Measurements from ENCODE around the gene CUBN.

Gene CUBN

GRCh38 chr10:16975188-16975587 is 154.4 kb downstream of the CUBN start:
- H3K4me3 ChIP-seq = no peak overlapping the region
- H3K27ac ChIP-seq = no peak overlapping the region

- Histone ChIP-seq H3K27ac (peak overlapping the region in 19 of 21 experiments; percentile 39 to 87 (median 72)), H3K4me3 (no peak overlapping the region)
Measured at GRCh38 chr10:16968416-16969041, 161.1 kb downstream of the CUBN start.

GRCh38 chr10:16967866-16968415 is 161.7 kb downstream of the CUBN start:
- Histone ChIP-seq H3K27ac (peak overlapping the region in 20 of 21 experiments; percentile 4 to 87 (median 72)), H3K4me3 (no peak overlapping the region)

GRCh38 chr10:16966991-16967865 is 162.4 kb downstream of the CUBN start:
- Histone ChIP-seq H3K4me3 (no peak overlapping the region), H3K27ac (peak overlapping the region in 20 of 21 experiments; percentile 17 to 87 (median 72))

GRCh38 chr10:16965740-16966447 is 163.7 kb downstream of the CUBN start:
- Histone ChIP-seq H3K27ac (peak overlapping the region in 12 of 21 experiments; percentile 29 to 87 (median 75)), H3K4me3 (no peak overlapping the region)

- Histone ChIP-seq H3K4me3 (no peak overlapping the region), H3K27ac (no peak overlapping the region)
Measured at GRCh38 chr10:16965344-16965616, 164.3 kb downstream of the CUBN start.

GRCh38 chr10:16964576-16965343 is 164.9 kb downstream of the CUBN start:
- no peak overlapping the region for H3K4me3 ChIP-seq
- H3K27ac ChIP-seq = no peak overlapping the region

- Histone ChIP-seq H3K27ac (no peak overlapping the region), H3K4me3 (no peak overlapping the region)
Measured at GRCh38 chr10:16960551-16960950, 169.1 kb downstream of the CUBN start.

GRCh38 chr10:16957038-16957437 is 172.6 kb downstream of the CUBN start:
- Histone ChIP-seq H3K27ac (no peak overlapping the region), H3K4me3 (no peak overlapping the region)

- Histone ChIP-seq H3K27ac (no peak overlapping the region), H3K4me3 (no peak overlapping the region)
Measured at GRCh38 chr10:16954280-16955030, 175.2 kb downstream of the CUBN start.

GRCh38 chr10:16953270-16953669 is 176.3 kb downstream of the CUBN start:
- H3K27ac ChIP-seq = peak overlapping the region in 7 of 21 experiments; percentile 13 to 70 (median 41)
- H3K4me3 ChIP-seq = no peak overlapping the region

- H3K4me3 ChIP-seq = no peak overlapping the region
- peak overlapping the region in 11 of 21 experiments; percentile 9 to 70 (median 38) for H3K27ac ChIP-seq
Measured at GRCh38 chr10:16952610-16953009, 177.0 kb downstream of the CUBN start.

GRCh38 chr10:16952080-16952479 is 177.5 kb downstream of the CUBN start:
- H3K27ac ChIP-seq = peak overlapping the region in 6 of 21 experiments; percentile 13 to 70 (median 48)
- H3K4me3 ChIP-seq = no peak overlapping the region

- Histone ChIP-seq H3K4me3 (no peak overlapping the region), H3K27ac (peak overlapping the region in 9 of 21 experiments; percentile 7 to 70 (median 35))
Measured at GRCh38 chr10:16950656-16951601, 178.7 kb downstream of the CUBN start.

GRCh38 chr10:16949816-16950215 is 179.8 kb downstream of the CUBN start:
- no peak overlapping the region for H3K4me3 ChIP-seq
- H3K27ac ChIP-seq = no peak overlapping the region

GRCh38 chr10:16948361-16948760 is 181.2 kb downstream of the CUBN start:
- H3K4me3 ChIP-seq = no peak overlapping the region
- no peak overlapping the region for H3K27ac ChIP-seq

- Histone ChIP-seq H3K4me3 (no peak overlapping the region), H3K27ac (no peak overlapping the region)
Measured at GRCh38 chr10:16947069-16947468, 182.5 kb downstream of the CUBN start.

- Histone ChIP-seq H3K27ac (peak overlapping the region in 12 of 21 experiments; percentile 15 to 75 (median 50)), H3K4me3 (no peak overlapping the region)
Measured at GRCh38 chr10:16945593-16945992, 184.0 kb downstream of the CUBN start.
